H9 (cell line): ENCODE results near the gene ACADSB. TPM values are rescaled to one million over a fixed set of nuclear protein-coding genes. Genes with fewer than 3 reads are reported as not detected.

ENCODE experiments used
- DNase-seq: peaks from one replicate; pipeline ENCODE4 v3.0.0-alpha.2; 2017
- H2AFZ ChIP-seq: one replicate; pipeline ENCODE4 v1.6.1; 2013; ENCODE audit warnings: mild to moderate bottlenecking, low read length, control low read depth, moderate library complexity
- H2AK5ac ChIP-seq: 2 replicates; pipeline ENCODE4 v1.6.1; 2013; ENCODE audit warnings: low read length, control low read depth, mixed read lengths; ENCODE audit not compliant: insufficient read length
- H2BK120ac ChIP-seq: one replicate; pipeline ENCODE4 v1.6.1; 2013; ENCODE audit warnings: low read depth, mild to moderate bottlenecking, low read length, control low read depth, inconsistent platforms; ENCODE audit not compliant: poor library complexity, severe bottlenecking
- H2BK12ac ChIP-seq: 2 replicates; pipeline ENCODE4 v1.6.1; 2013; ENCODE audit warnings: low read length, control low read depth, mixed read lengths, low read depth; ENCODE audit not compliant: insufficient read length
- H2BK15ac ChIP-seq: 2 replicates; pipeline ENCODE4 v1.6.1; 2013; ENCODE audit warnings: low read depth, low read length, control low read depth
- H2BK20ac ChIP-seq: one replicate; pipeline ENCODE4 v1.6.1; 2013; ENCODE audit warnings: low read depth, mild to moderate bottlenecking, low read length, control low read depth, inconsistent platforms; ENCODE audit not compliant: poor library complexity, severe bottlenecking
- H2BK5ac ChIP-seq: 2 replicates; pipeline ENCODE4 v1.6.1; 2013; ENCODE audit warnings: low read length, control low read depth, mixed read lengths; ENCODE audit not compliant: insufficient read length
- H3K14ac ChIP-seq: 2 replicates; pipeline ENCODE4 v1.6.1; 2013; ENCODE audit warnings: low read length, control low read depth; ENCODE audit not compliant: insufficient read depth
- H3K18ac ChIP-seq: 2 replicates; pipeline ENCODE4 v1.6.1; 2013; ENCODE audit warnings: low read depth, mild to moderate bottlenecking, mixed read lengths, low read length, control low read depth; ENCODE audit not compliant: insufficient read length
- H3K23ac ChIP-seq: 2 replicates; pipeline ENCODE4 v1.6.1; 2013; ENCODE audit warnings: low read length, control low read depth, mixed read lengths, low read depth; ENCODE audit not compliant: insufficient read length
- H3K23me2 ChIP-seq: 2 replicates; pipeline ENCODE4 v1.6.1; 2013; ENCODE audit warnings: low read depth, mild to moderate bottlenecking, mixed read lengths, low read length, control low read depth; ENCODE audit not compliant: insufficient read length, poor library complexity, severe bottlenecking
- H3K27ac ChIP-seq: 2 replicates; pipeline ENCODE4 v1.5.1; 2013; ENCODE audit warnings: low read length, control low read depth, mixed read lengths, low read depth; ENCODE audit not compliant: insufficient read length
- H3K27me3 ChIP-seq: 2 replicates; pipeline ENCODE4 v1.6.1; 2013; ENCODE audit warnings: low read length, control low read depth, inconsistent platforms; ENCODE audit not compliant: insufficient read depth
- H3K4ac ChIP-seq: 2 replicates; pipeline ENCODE4 v1.6.1; 2013; ENCODE audit warnings: low read depth, mild to moderate bottlenecking, control low read depth, inconsistent platforms, low read length, moderate library complexity
- H3K4me1 ChIP-seq: 2 replicates; pipeline ENCODE4 v1.6.1; 2013; ENCODE audit warnings: low read length, control low read depth, inconsistent platforms; ENCODE audit not compliant: insufficient read depth
- H3K4me2 ChIP-seq: 2 replicates; pipeline ENCODE4 v1.6.1; 2013; ENCODE audit warnings: low read length, control low read depth, mixed read lengths; ENCODE audit not compliant: insufficient read length, insufficient read depth
- H3K56ac ChIP-seq: 2 replicates; pipeline ENCODE4 v1.6.1; 2013; ENCODE audit warnings: low read depth, mild to moderate bottlenecking, mixed read lengths, low read length, control low read depth; ENCODE audit not compliant: insufficient read length
- H3K79me1 ChIP-seq: 2 replicates; pipeline ENCODE4 v1.6.1; 2013; ENCODE audit warnings: low read depth, mild to moderate bottlenecking, moderate library complexity, low read length, control low read depth, inconsistent platforms; ENCODE audit not compliant: insufficient read depth, poor library complexity, severe bottlenecking
- H3K79me2 ChIP-seq: 2 replicates; pipeline ENCODE4 v1.6.1; 2013; ENCODE audit warnings: low read length, control low read depth, inconsistent platforms; ENCODE audit not compliant: insufficient read depth
- H3K9ac ChIP-seq: 2 replicates; pipeline ENCODE4 v1.6.1; 2013; ENCODE audit warnings: low read length, control low read depth, mixed read lengths; ENCODE audit not compliant: insufficient read length; ENCODE audit errors: extremely low read depth
- H3K9me3 ChIP-seq: one replicate; pipeline ENCODE4 v1.6.1; 2013; ENCODE audit warnings: low read depth, low read length, inconsistent platforms; ENCODE audit not compliant: control insufficient read depth
- H3T11ph ChIP-seq: one replicate; pipeline ENCODE4 v1.6.1; 2013; ENCODE audit warnings: mild to moderate bottlenecking, low read length, control low read depth, inconsistent platforms
- H4K20me1 ChIP-seq: one replicate; pipeline ENCODE4 v1.6.1; 2013; ENCODE audit not compliant: control insufficient read depth, insufficient read length, insufficient read depth
- H4K5ac ChIP-seq: 2 replicates; pipeline ENCODE4 v1.6.1; 2013; ENCODE audit warnings: low read depth, mild to moderate bottlenecking, mixed read lengths, low read length, control low read depth; ENCODE audit not compliant: insufficient read length
- H4K8ac ChIP-seq: replicated peaks from 2 replicates; pipeline ENCODE4 v1.6.1; 2013; ENCODE audit warnings: low read length, control low read depth, mixed read lengths, low read depth; ENCODE audit not compliant: insufficient read length
- H4K91ac ChIP-seq: 2 replicates; pipeline ENCODE4 v1.6.1; 2013; ENCODE audit warnings: low read depth, mild to moderate bottlenecking, moderate library complexity, mixed read lengths, low read length, control low read depth; ENCODE audit not compliant: insufficient read length
- H3K27ac Mint-ChIP-seq, 3 experiments: 2 replicates in 2 of 3; 3 replicates in 1 of 3; pipeline ENCODE4 v1.8.0; 2020 to 2021; ENCODE audit warnings: mixed read lengths in 3 of 3, mild to moderate bottlenecking in 1 of 3, moderate library complexity in 1 of 3
- H3K27me3 Mint-ChIP-seq: 2 replicates; pipeline ENCODE4 v1.8.0; 2021; ENCODE audit warnings: low read depth, mild to moderate bottlenecking, moderate library complexity, mixed read lengths
- H3K36me3 Mint-ChIP-seq, 3 experiments: 2 replicates in 2 of 3; 3 replicates in 1 of 3; pipeline ENCODE4 v1.8.0; 2020 to 2021; ENCODE audit warnings: low read depth in 3 of 3, mixed read lengths in 3 of 3; ENCODE audit not compliant: insufficient read depth in 1 of 3
- H3K4me1 Mint-ChIP-seq, 2 experiments: 2 replicates each; pipeline ENCODE4 v1.8.0; 2020; ENCODE audit warnings: mixed read lengths in 2 of 2
- H3K4me3 Mint-ChIP-seq, 2 experiments: 2 replicates in 1 of 2; 3 replicates in 1 of 2; pipeline ENCODE4 v1.8.0; 2020 to 2021; ENCODE audit warnings: mild to moderate bottlenecking in 2 of 2, mixed read lengths in 2 of 2, moderate library complexity in 1 of 2
- H3K9me3 Mint-ChIP-seq, 2 experiments: 2 replicates in 1 of 2; 3 replicates in 1 of 2; pipeline ENCODE4 v1.8.0; 2020; ENCODE audit warnings: mild to moderate bottlenecking in 2 of 2, mixed read lengths in 2 of 2, moderate library complexity in 1 of 2
- WGBS: extraction: QIAGEN DNeasy Blood & Tissue Kit; methylation state at CpG from one replicate; pipeline ENCODE4 v1.1.7; 2013; ENCODE audit warnings: missing lambda C conversion rate, low lambda C conversion rate, mixed read lengths; ENCODE audit not compliant: insufficient read length; ENCODE audit errors: extremely low coverage; 5-methylcytosine and 5-hydroxymethylcytosine counted together
- total RNA-seq: library from RNA; stranded (reverse); gene quantifications from 2 replicates; pipeline ENCODE4 v1.2.1, GENCODE V29; 2021
- TF ChIP-seq, protein P1 (sequence below): fragments of 200-600 bp; sonication (generic); conservative IDR thresholded peaks from 3 replicates; pipeline ENCODE4 v1.8.0; 2021; ENCODE audit warnings: antibody characterized with exemption, mild to moderate bottlenecking

The ACADSB gene
- total RNA-seq, 1 experiment from 2014 or later, result 35.1 TPM

DNA sequence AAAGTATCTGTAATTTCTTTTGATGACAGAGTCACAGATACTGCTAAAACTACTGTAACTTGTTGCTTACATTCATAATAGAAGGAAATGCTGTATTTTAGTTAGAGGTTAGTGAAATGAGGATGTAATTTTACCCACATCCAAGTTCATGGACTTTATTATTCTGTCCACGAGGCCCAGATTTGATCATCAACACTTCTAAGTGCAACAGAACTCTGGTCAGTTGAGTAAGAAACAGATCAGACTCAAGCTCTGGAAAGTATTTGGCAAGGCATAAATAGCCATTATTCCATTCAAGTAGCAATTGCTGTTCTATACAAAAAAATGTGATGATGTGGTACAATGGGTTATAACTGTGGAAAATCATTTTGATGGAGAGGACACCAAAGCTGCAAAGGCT, 22.3 kb downstream of the ACADSB start:
- H2BK15ac ChIP-seq, result no peak overlapping the region
- no peak overlapping the region for H3K18ac ChIP-seq
- Mint-ChIP-seq H3K9me3 (no peaks in the 10 kb centered on the region), H3K36me3 (peaks cover 0 to 11% (median 9%) of the 10 kb centered on the region in 3 experiments; a peak in 6 of 7 replicates), H3K27me3 (no peaks in the 10 kb centered on the region), H3K4me3 (no peak overlapping the region), H3K4me1 (peaks cover 15 to 16% of the 10 kb centered on the region in 2 experiments), H3K27ac (no peak overlapping the region)
- no peak for DNase-seq
- no peak overlapping the region for H4K5ac ChIP-seq
- H2BK12ac ChIP-seq, result no peak overlapping the region
- no peaks in the 10 kb centered on the region for H3K9me3 ChIP-seq
- no peak overlapping the region for H3K4me2 ChIP-seq
- no peaks in the 10 kb centered on the region for H3K23me2 ChIP-seq
- H3K4me1 ChIP-seq, result no peaks in the 10 kb centered on the region
- no peak overlapping the region for H2BK120ac ChIP-seq
- no CpG with 5 or more reads among the region's 1 CpG for WGBS
- no peak overlapping the region for H3K9ac ChIP-seq
- no peak overlapping the region for H2BK5ac ChIP-seq
- H3K79me2 ChIP-seq, result no peaks in the 10 kb centered on the region
- no peak overlapping the region for H3K4ac ChIP-seq
- H2BK20ac ChIP-seq, result no peak overlapping the region
- H4K20me1 ChIP-seq, result no peaks in the 10 kb centered on the region
- H2AK5ac ChIP-seq, result no peak overlapping the region
- no peak overlapping the region for H3K14ac ChIP-seq
- no peaks in the 10 kb centered on the region for H3K27me3 ChIP-seq
- no peak overlapping the region for H3T11ph ChIP-seq
- no peak overlapping the region for H4K91ac ChIP-seq
- H3K27ac ChIP-seq, result no peak overlapping the region
- no peak overlapping the region for H2AFZ ChIP-seq
- no peak overlapping the region for H4K8ac ChIP-seq
- no peak overlapping the region for H3K56ac ChIP-seq
- no peak overlapping the region for H3K23ac ChIP-seq
- H3K79me1 ChIP-seq, result no peaks in the 10 kb centered on the region
- TF ChIP-seq, protein P1, sequence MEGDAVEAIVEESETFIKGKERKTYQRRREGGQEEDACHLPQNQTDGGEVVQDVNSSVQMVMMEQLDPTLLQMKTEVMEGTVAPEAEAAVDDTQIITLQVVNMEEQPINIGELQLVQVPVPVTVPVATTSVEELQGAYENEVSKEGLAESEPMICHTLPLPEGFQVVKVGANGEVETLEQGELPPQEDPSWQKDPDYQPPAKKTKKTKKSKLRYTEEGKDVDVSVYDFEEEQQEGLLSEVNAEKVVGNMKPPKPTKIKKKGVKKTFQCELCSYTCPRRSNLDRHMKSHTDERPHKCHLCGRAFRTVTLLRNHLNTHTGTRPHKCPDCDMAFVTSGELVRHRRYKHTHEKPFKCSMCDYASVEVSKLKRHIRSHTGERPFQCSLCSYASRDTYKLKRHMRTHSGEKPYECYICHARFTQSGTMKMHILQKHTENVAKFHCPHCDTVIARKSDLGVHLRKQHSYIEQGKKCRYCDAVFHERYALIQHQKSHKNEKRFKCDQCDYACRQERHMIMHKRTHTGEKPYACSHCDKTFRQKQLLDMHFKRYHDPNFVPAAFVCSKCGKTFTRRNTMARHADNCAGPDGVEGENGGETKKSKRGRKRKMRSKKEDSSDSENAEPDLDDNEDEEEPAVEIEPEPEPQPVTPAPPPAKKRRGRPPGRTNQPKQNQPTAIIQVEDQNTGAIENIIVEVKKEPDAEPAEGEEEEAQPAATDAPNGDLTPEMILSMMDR, result no peak
